GM12878 (cell line): Measurements from ENCODE around the gene SDC1.

Experiments used
- ATF7 ChIP-seq: fragments of 450-650 bp; IDR thresholded peaks from 2 replicates; pipeline ENCODE4 v1.6.1; 2016; ENCODE audit warnings: low read depth, mild to moderate bottlenecking
- CEBPB ChIP-seq, 2 experiments: fragments of 150-350 bp in 1 of 2; IDR thresholded peaks; 2 replicates each; pipeline ENCODE4 v1.6.1; 2012 to 2014; ENCODE audit warnings: low read depth in 2 of 2, low read length in 2 of 2, borderline replicate concordance in 1 of 2, inconsistent platforms in 1 of 2
- CHD2 ChIP-seq: IDR thresholded peaks from 2 replicates; pipeline ENCODE4 v1.6.1; 2011; ENCODE audit warnings: low read depth, low read length, improper control_type of control experiment, borderline replicate concordance
- CREM ChIP-seq: IDR thresholded peaks from 2 replicates; pipeline ENCODE4 v1.6.1; 2014; ENCODE audit warnings: antibody characterized with exemption, low read depth
- POLR2A ChIP-seq: IDR thresholded peaks from 2 replicates; pipeline ENCODE4 v1.6.1; 2011; ENCODE audit warnings: low read depth, mild to moderate bottlenecking, low read length
- RELA ChIP-seq: fragments of 450-650 bp; IDR thresholded peaks from 2 replicates; pipeline ENCODE4 v1.8.0; 2014; ENCODE audit warnings: borderline replicate concordance; ENCODE audit not compliant: partially characterized antibody

DNA sequence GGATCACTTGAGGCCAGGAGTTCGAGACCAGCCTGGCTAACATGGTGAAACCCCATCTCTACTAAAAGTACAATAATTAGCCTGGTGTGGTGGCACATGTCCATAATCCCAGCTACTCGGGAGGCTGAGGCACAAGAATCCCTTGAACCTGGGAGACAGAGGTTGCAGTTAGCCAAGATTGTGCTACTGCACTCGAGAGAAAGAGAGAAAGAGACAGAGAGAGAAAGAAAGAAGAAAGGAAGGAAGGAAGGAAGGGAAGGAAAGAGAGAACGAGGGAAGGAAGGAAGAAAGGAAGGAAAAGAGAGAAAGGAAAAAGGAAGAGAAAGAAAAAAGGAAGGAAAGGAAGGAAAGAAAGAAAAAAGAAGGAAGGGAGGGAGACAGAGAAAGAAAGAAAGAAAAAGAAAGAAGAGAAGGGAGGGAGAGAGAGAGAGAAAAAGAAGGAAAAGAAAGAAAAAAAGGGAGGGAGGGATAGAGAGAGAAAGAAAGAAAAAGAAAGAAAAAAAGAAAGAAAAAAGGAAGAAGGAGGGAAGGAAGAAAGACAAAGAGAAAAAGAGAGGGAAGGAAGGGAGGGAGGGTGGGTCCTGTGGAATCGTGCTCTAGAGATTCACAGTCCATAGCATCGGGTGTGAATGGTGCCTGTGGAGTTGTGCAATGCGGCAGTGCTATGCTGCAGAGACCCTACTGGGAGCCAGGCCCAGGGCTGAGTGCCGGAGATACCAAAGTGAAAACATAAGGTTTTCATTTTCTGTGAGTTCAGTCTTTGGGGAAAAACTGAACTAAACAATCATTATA, 4.6 kb upstream of the SDC1 start:
- no peak for TF ChIP-seq POLR2A
- TF ChIP-seq CHD2, result no peak
- TF ChIP-seq RELA, result no peak
- TF ChIP-seq CEBPB (IDR thresholded peaks at IDR 0.05; ENCODE audit: borderline replicate concordance in 1 of 2, low read depth in 2 of 2, low read length in 2 of 2), result no peak
- no peak for TF ChIP-seq CREM
- TF ChIP-seq ATF7, result no peak
